Common myeloid progenitor, CD34-positive (primary cell): ENCODE results near the gene PLXDC1.

Source experiments
- CTCF ChIA-PET: fragments of 350-600 bp; sonication (Branson Sonifier 250); formaldehyde crosslinking; loops from one replicate; lab custom pipeline; 2021; ENCODE audit warnings: antibody characterized with exemption; lab: Charles Lee
- POLR2A ChIA-PET: fragments of 350-600 bp; sonication (Branson Sonifier 250); formaldehyde crosslinking; loops from one replicate; lab custom pipeline; 2021; ENCODE audit warnings: antibody characterized with exemption; lab: Charles Lee
- DNase-seq, 3 donors: peaks; one replicate each; pipeline versions ENCODE4 v3.0.0 to v3.0.0-alpha.2; 2013
- H3K27ac ChIP-seq, 2 experiments: 1 replicate in 1 of 2; 2 replicates in 1 of 2; pipeline ENCODE4 v1.7.0; 2013; ENCODE audit warnings: inconsistent platforms in 2 of 2, low read length in 2 of 2, mild to moderate bottlenecking in 2 of 2, low read depth in 1 of 2, moderate library complexity in 1 of 2; ENCODE audit not compliant: severe bottlenecking in 2 of 2, insufficient read depth in 1 of 2, poor library complexity in 1 of 2
- H3K27me3 ChIP-seq, 5 experiments: replicated peaks in 2 of 5; 1 replicate in 3 of 5; 2 replicates in 2 of 5; pipeline versions ENCODE4 v1.6.1 to v1.7.0; 2013; ENCODE audit warnings: low read length in 4 of 5, mild to moderate bottlenecking in 2 of 5, moderate library complexity in 2 of 5, inconsistent platforms in 1 of 5; ENCODE audit not compliant: insufficient read depth in 5 of 5, control insufficient read depth in 4 of 5
- H3K36me3 ChIP-seq, 4 experiments: 1 replicate in 2 of 4; 2 replicates in 2 of 4; pipeline versions ENCODE4 v1.6.1 to v1.7.0; 2013; ENCODE audit warnings: low read length in 3 of 4, control low read depth in 1 of 4, mild to moderate bottlenecking in 1 of 4; ENCODE audit not compliant: control insufficient read depth in 4 of 4, insufficient read depth in 4 of 4
- H3K4me1 ChIP-seq, 4 experiments: 1 replicate in 3 of 4; 2 replicates in 1 of 4; pipeline versions ENCODE4 v1.6.1 to v1.7.1; 2013; ENCODE audit warnings: low read length in 3 of 4, mild to moderate bottlenecking in 3 of 4, control low read depth in 1 of 4, inconsistent platforms in 1 of 4, moderate library complexity in 1 of 4; ENCODE audit not compliant: control insufficient read depth in 4 of 4, insufficient read depth in 4 of 4; ENCODE audit errors: control extremely low read depth in 1 of 4
- H3K4me3 ChIP-seq, 7 experiments: 1 replicate in 4 of 7; 2 replicates in 3 of 7; pipeline versions ENCODE4 v1.5.1 to v1.7.0; 2013; ENCODE audit warnings: mild to moderate bottlenecking in 7 of 7, low read length in 6 of 7, moderate library complexity in 6 of 7, inconsistent platforms in 2 of 7, low read depth in 2 of 7, control low read depth in 1 of 7; ENCODE audit not compliant: insufficient read depth in 4 of 7, control insufficient read depth in 1 of 7; ENCODE audit errors: extremely low read depth in 1 of 7
- H3K9me3 ChIP-seq, 5 experiments: 1 replicate in 4 of 5; 2 replicates in 1 of 5; pipeline versions ENCODE4 v1.6.1 to v1.7.1; 2013; ENCODE audit warnings: low read length in 4 of 5, mild to moderate bottlenecking in 2 of 5, inconsistent platforms in 1 of 5, low read depth in 1 of 5, moderate library complexity in 1 of 5; ENCODE audit not compliant: control insufficient read depth in 4 of 5, insufficient read depth in 2 of 5; ENCODE audit errors: control extremely low read depth in 1 of 5
- WGBS: methylation state at CpG from one replicate; pipeline ENCODE4 v1.1.5; 2013; ENCODE audit not compliant: insufficient coverage; 5-methylcytosine and 5-hydroxymethylcytosine counted together

Gene PLXDC1

DNA sequence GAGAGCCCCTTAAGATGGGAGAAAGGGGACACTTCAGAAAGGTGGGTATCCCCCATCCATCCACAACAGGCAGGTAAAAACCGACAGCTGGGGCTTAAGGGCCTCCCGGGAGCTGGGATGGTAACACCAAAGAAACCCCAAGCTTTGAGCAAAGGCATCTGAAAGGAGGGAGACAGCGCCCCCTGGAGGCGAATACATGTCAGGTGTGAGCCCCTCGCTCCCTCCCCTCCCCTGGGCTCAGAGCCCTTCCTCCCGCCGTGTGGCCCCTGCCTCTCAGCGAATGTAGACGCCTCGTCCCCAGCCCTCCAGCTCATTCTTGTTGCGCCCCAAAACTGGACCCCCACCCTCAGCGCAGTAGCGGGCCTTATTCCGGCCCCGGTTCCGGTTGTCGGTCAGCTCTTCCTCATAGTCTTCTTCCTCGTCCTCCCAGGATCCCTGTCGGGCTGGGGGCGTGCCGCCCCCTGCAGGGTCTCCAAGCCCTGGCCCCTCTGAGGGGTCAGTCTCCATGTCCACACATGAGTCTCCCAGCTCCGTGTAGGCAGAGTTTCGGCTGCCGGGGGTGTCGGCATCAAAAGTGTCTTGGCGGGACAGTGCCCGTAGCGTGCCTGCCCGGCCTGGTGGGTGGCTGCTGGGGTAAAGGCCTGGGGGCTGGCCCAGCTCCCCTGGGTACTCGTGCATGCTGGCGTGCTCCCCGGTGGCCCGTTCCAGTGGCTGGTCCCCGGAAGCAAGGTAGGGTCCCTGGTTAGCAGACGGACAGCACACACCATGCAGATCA is 23.7 kb upstream of the PLXDC1 start:
- Histone ChIP-seq H3K27ac (no peak overlapping the region), H3K27me3 (no peaks in the 10 kb centered on the region), H3K4me1 (peaks cover 4 to 42% (median 30%) of the 10 kb centered on the region in 4 experiments), H3K9me3 (no peaks in the 10 kb centered on the region), H3K36me3 (peaks cover 0 to 24% (median 4%) of the 10 kb centered on the region in 4 experiments), H3K4me3 (peak overlapping the region in 2 of 7 experiments; percentile 4 to 48)
- ChIA-PET POLR2A (interaction anchor here (0.6 to 2.6 kb wide), 3 partner anchors 10 to 23 kb away, joined by 3 to 9 read pairs (median 6); no protein-coding TSS in a partner anchor), CTCF (interaction anchor here (0.8 to 8.7 kb wide), 25 partner anchors 8 to 307 kb away, joined by 3 to 86 read pairs (median 6); partner anchors contain the start of genes ARL5C and PLXDC1)
- 49% methylated on average over 30 of the region's 35 CpGs for WGBS
- DNase-seq, result peak; percentile 83 to 90 (median 87)

DNA sequence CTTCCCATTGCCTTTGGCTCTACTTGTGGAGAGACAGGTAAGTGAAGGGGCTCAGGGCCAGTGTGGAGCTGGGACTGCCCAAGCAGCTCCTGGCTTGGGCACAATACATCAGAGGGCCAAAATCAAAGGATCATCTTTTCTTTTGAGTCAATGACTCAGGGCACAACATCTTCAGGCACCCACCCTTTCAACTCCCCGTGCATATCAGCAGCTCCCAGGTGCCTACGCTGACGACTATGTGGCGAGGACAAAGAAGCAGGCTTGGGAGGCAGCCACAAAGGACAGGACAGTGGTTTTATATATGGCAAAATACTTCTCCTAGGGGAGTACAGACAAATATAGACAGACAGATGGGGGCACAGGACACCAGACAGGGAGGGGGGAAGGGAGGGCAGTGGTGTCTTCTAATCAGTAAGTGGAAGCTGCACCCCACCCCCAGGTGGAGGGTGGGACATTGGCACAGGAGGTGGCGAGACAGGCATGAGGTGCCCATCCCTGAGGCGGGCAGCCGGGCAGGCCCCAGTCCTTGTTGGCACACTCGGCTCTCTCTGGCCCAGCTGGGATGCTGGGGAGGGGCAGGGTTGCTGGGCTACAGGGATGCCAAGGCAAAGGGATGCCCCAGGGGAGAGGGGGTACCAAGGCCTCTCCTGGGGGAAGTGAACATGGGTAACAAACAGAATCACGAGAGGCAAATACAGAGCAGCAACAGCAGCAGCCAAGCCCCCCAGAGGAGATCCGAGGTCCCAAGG is 22.3 kb upstream of the PLXDC1 start:
- H3K4me1 ChIP-seq, result peaks cover 8 to 53% (median 41%) of the 10 kb centered on the region in 4 experiments
- CTCF ChIA-PET, result interaction anchor here (0.8 to 8.7 kb wide), 22 partner anchors 9 to 320 kb away, joined by 3 to 86 read pairs (median 6); partner anchors contain the start of genes ARL5C, PLXDC1 and RPL23
- H3K36me3 ChIP-seq, result peaks cover 0 to 24% (median 4%) of the 10 kb centered on the region in 4 experiments
- 93% methylated on average over 7 of the region's 10 CpGs for WGBS
- H3K27me3 ChIP-seq, result no peaks in the 10 kb centered on the region
- H3K27ac ChIP-seq, result no peak overlapping the region
- POLR2A ChIA-PET, result interaction anchor here (2.6 kb wide), 1 partner anchor 20 kb away, joined by 9 read pairs; no protein-coding TSS in a partner anchor
- no peak overlapping the region for H3K4me3 ChIP-seq
- no peaks in the 10 kb centered on the region for H3K9me3 ChIP-seq
- DNase-seq, result peak in 1 of 3 donors; percentile 38

DNA sequence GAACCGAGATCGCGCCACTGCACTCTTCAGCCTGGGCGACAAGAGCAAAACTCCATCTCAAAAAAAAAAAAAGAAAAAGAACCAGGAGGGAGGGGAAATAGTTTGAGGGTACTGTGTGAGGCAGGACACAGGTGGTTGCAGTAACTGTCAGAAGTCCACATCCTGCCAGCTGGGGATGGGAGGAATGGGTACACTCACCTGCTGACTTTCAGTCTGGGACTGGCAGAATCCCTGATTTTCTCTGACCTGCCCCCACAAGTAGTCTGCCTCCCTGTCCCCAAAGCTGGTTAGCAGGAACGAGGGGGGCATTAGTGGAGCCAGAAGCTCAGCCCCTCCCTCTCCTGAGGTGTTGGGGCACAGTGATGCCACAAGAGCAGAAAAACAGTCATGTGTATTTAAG is 21.6 kb upstream of the PLXDC1 start:
- peaks cover 0 to 24% (median 4%) of the 10 kb centered on the region in 4 experiments for H3K36me3 ChIP-seq
- WGBS, result 69% methylated on average over 5 of the region's 5 CpGs
- CTCF ChIA-PET, result interaction anchor here (0.8 to 8.7 kb wide), 10 partner anchors 10 to 319 kb away, joined by 3 to 86 read pairs (median 4); partner anchors contain the start of genes ARL5C, PLXDC1 and RPL23
- H3K27me3 ChIP-seq, result no peaks in the 10 kb centered on the region
- H3K9me3 ChIP-seq, result no peaks in the 10 kb centered on the region
- POLR2A ChIA-PET, result no interaction called here
- H3K27ac ChIP-seq, result no peak overlapping the region
- DNase-seq, result peak in 2 of 3 donors; percentile 42 to 54
- H3K4me1 ChIP-seq, result peaks cover 8 to 57% (median 44%) of the 10 kb centered on the region in 4 experiments
- no peak overlapping the region for H3K4me3 ChIP-seq

DNA sequence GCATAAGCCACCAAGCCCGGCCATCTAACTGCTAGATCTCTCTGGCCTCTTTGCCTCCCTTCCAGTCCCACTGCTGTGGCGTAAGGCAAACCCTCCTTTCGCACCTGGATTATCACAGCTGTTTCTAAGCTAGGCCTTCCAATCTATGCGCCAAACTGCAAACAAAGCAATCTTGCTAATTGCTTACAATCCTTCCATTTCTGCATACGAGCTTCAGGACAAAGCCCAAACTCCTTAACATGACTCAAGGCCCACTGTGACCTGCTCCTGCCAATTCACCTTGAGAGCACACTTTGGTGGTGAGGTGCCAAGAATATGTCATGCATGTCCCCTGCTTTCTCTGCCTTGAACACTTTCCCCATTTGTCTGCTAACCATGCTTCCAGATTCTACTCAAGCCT is 20.5 kb upstream of the PLXDC1 start:
- H3K4me3 ChIP-seq, result no peak overlapping the region
- H3K27me3 ChIP-seq, result no peaks in the 10 kb centered on the region
- ChIA-PET CTCF (interaction anchor here (1.4 to 8.7 kb wide), 3 partner anchors 64 to 205 kb away, joined by 3 to 86 read pairs (median 4); partner anchors contain the start of gene FBXO47), POLR2A (no interaction called here)
- H3K4me1 ChIP-seq, result peaks cover 9 to 68% (median 55%) of the 10 kb centered on the region in 4 experiments
- no peak for DNase-seq
- no peak overlapping the region for H3K27ac ChIP-seq
- 100% methylated on average over 4 of the region's 5 CpGs for WGBS
- no peaks in the 10 kb centered on the region for H3K9me3 ChIP-seq
- peaks cover 0 to 14% (median 0%) of the 10 kb centered on the region in 4 experiments for H3K36me3 ChIP-seq

DNA sequence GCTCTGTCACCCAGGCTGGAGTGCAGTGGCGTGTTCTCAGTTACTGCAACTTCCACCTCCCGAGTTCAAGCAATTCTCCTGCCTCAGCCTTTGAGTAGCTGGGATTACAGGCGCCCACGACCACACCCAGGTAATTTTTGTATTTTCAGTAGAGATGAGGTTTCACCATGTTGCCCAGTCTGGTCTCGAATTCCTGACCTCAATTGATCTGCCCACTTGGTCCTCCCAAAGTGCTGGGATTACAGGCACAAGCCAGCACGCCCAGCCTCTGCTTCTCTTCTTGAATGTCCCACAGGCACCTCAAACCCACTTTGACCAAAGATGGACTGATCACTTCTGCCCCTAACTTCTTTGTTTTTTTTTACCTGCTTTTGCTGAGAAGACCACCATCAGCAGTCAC is 19.1 kb upstream of the PLXDC1 start:
- ChIA-PET POLR2A (no interaction called here), CTCF (interaction anchor here (0.7 to 8.7 kb wide), 5 partner anchors 9 to 187 kb away, joined by 3 to 86 read pairs (median 5); no protein-coding TSS in a partner anchor)
- Histone ChIP-seq H3K36me3 (peaks cover 0 to 4% (median 0%) of the 10 kb centered on the region in 4 experiments), H3K9me3 (no peaks in the 10 kb centered on the region), H3K4me1 (peaks cover 18 to 77% (median 69%) of the 10 kb centered on the region in 4 experiments), H3K27me3 (no peaks in the 10 kb centered on the region), H3K27ac (no peak overlapping the region), H3K4me3 (no peak overlapping the region)
- 86% methylated on average over 4 of the region's 6 CpGs for WGBS
- no peak for DNase-seq

DNA sequence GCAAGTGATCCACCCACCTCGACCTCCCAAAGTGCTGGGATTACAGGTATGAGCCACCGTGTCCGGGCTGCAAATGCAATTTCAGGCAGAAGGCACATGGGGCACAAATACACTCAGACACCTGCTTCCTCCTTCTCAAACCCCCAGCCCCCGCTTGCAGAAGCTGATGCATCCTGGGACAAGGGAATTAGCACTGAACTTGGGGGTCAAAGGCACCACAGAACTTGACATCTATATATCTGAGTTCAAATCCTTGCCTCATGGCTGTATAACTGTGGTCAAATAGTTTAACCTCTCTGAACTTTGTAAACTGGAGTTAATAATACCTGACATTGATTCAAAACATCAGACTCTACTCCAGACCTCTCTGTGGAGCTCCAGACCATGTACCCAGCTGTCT is 18.7 kb upstream of the PLXDC1 start:
- WGBS, result 51% methylated on average over 3 of the region's 4 CpGs
- Histone ChIP-seq H3K4me1 (peaks cover 18 to 80% (median 72%) of the 10 kb centered on the region in 4 experiments), H3K9me3 (no peaks in the 10 kb centered on the region), H3K4me3 (no peak overlapping the region), H3K27me3 (no peaks in the 10 kb centered on the region), H3K27ac (no peak overlapping the region), H3K36me3 (no peaks in the 10 kb centered on the region)
- ChIA-PET POLR2A (interaction anchor here (0.6 kb wide), 1 partner anchor 29 kb away, joined by 8 read pairs; no protein-coding TSS in a partner anchor), CTCF (interaction anchor here (0.7 to 8.7 kb wide), 7 partner anchors 9 to 187 kb away, joined by 3 to 96 read pairs (median 5); partner anchors contain the start of gene PLXDC1)
- peak in 2 of 3 donors; percentile 33 to 43 for DNase-seq
